HG02981 (cell line): ENCODE measurements around the gene PLCH2.

ENCODE experiments used
- ATAC-seq: cut with Tn5 transposase; IDR thresholded peaks from one replicate; pipeline ENCODE4 v1.9.1; 2021; ENCODE audit warnings: mild to moderate bottlenecking, moderate library complexity; ENCODE audit not compliant: unreplicated experiment

PLCH2 gene

GRCh38 chr1:2474104-2474844 is 1.8 kb upstream of the PLCH2 start:
- no peak for ATAC-seq

- no peak for ATAC-seq
These were observed 1.1 kb upstream of the PLCH2 start for GRCh38 chr1:2474933-2475371.

GRCh38 chr1:2475571-2475970 is 518 bp upstream of the PLCH2 start:
- ATAC-seq: no peak

- no peak for ATAC-seq
These were observed 1.2 kb downstream of the PLCH2 start for GRCh38 chr1:2477309-2477708.

- no peak for ATAC-seq
These were observed 1.9 kb downstream of the PLCH2 start for GRCh38 chr1:2477791-2478499.

- no peak for ATAC-seq
These were observed 3.1 kb downstream of the PLCH2 start for GRCh38 chr1:2479186-2479585.

- ATAC-seq: no peak
These were observed 3.5 kb downstream of the PLCH2 start for GRCh38 chr1:2479618-2480017.

GRCh38 chr1:2480236-2480985 is 4.3 kb downstream of the PLCH2 start:
- ATAC-seq: no peak

- no peak for ATAC-seq
These were observed 4.9 kb downstream of the PLCH2 start for GRCh38 chr1:2480986-2481364.

GRCh38 chr1:2481885-2482284 is 5.8 kb downstream of the PLCH2 start:
- ATAC-seq: no peak

GRCh38 chr1:2482588-2482987 is 6.5 kb downstream of the PLCH2 start:
- ATAC-seq: no peak

- no peak for ATAC-seq
These were observed 6.9 kb downstream of the PLCH2 start for GRCh38 chr1:2483026-2483425.

- no peak for ATAC-seq
These were observed 7.9 kb downstream of the PLCH2 start for GRCh38 chr1:2483970-2484369.

GRCh38 chr1:2486041-2486440 is 10.0 kb downstream of the PLCH2 start:
- ATAC-seq: no peak

- no peak for ATAC-seq
These were observed 10.5 kb downstream of the PLCH2 start for GRCh38 chr1:2486558-2486957.

GRCh38 chr1:2488688-2489087 is 12.6 kb downstream of the PLCH2 start:
- no peak for ATAC-seq

GRCh38 chr1:2489615-2490014 is 13.5 kb downstream of the PLCH2 start:
- no peak for ATAC-seq

- ATAC-seq: no peak
These were observed 16.0 kb downstream of the PLCH2 start for GRCh38 chr1:2492091-2492490.

- ATAC-seq: no peak
These were observed 17.1 kb downstream of the PLCH2 start for GRCh38 chr1:2493218-2493617.

GRCh38 chr1:2493691-2494322 is 17.7 kb downstream of the PLCH2 start:
- ATAC-seq: no peak

- no peak for ATAC-seq
These were observed 18.2 kb downstream of the PLCH2 start for GRCh38 chr1:2494323-2494693.
